WTC11 (cell line): Measurements from ENCODE around the gene ANAPC4. TPM values are rescaled to one million over a fixed set of nuclear protein-coding genes. Genes with fewer than 3 reads are reported as not detected.

Experiments
- ATAC-seq: fragments of 200-7000 bp; cut with Tn5 transposase; 2 replicates; pipeline ENCODE4 v1.10.0; 2021; ENCODE audit warnings: mild to moderate bottlenecking, moderate library complexity
- CTCF ChIA-PET: fragments of 300-600 bp; sonication (Branson Sonifier 250); formaldehyde crosslinking; loops from one replicate; lab custom pipeline; 2021; ENCODE audit warnings: antibody characterized with exemption; lab: Charles Lee
- POLR2A ChIA-PET: fragments of 350-600 bp; sonication (Branson Sonifier 250); formaldehyde crosslinking; loops from one replicate; lab custom pipeline; 2021; ENCODE audit warnings: antibody characterized with exemption; lab: Charles Lee
- DNase-seq: peaks from one replicate; pipeline ENCODE4 v3.0.0; 2021; ENCODE audit warnings: low spot score
- H3K27ac Mint-ChIP-seq: 2 replicates; pipeline ENCODE4 v1.8.0; 2021; ENCODE audit warnings: mixed read lengths
- H3K27me3 Mint-ChIP-seq: 2 replicates; pipeline ENCODE4 v1.8.0; 2021; ENCODE audit warnings: low read depth, mild to moderate bottlenecking, moderate library complexity, mixed read lengths
- H3K36me3 Mint-ChIP-seq: 2 replicates; pipeline ENCODE4 v1.8.0; 2021; ENCODE audit warnings: mixed read lengths
- H3K4me1 Mint-ChIP-seq: 2 replicates; pipeline ENCODE4 v1.8.0; 2022; ENCODE audit warnings: mixed read lengths
- H3K4me3 Mint-ChIP-seq: 2 replicates; pipeline ENCODE4 v1.8.0; 2021; ENCODE audit warnings: mild to moderate bottlenecking, moderate library complexity, mixed read lengths
- H3K9me3 Mint-ChIP-seq: 2 replicates; pipeline ENCODE4 v1.8.0; 2021; ENCODE audit warnings: mixed read lengths
- CBFB ChIP-seq: sonication (generic); formaldehyde crosslinking; IDR thresholded peaks from 2 replicates; pipeline ENCODE4 v1.8.1; 2022; ENCODE audit warnings: mild to moderate bottlenecking, low read depth, missing genetic modification reagents
- CREM ChIP-seq: sonication (generic); formaldehyde crosslinking; IDR thresholded peaks from 2 replicates; pipeline ENCODE4 v1.8.1; 2022; ENCODE audit warnings: mild to moderate bottlenecking, missing genetic modification reagents, moderate library complexity
- CTCF ChIP-seq: fragments of 200-600 bp; IDR thresholded peaks from 2 replicates; pipeline ENCODE4 v1.8.0; 2022; ENCODE audit warnings: antibody characterized with exemption
- ETV6 ChIP-seq: sonication (generic); formaldehyde crosslinking; IDR thresholded peaks from 2 replicates; pipeline ENCODE4 v1.8.1; 2022; ENCODE audit warnings: mild to moderate bottlenecking, missing genetic modification reagents
- FOXJ3 ChIP-seq: sonication (generic); formaldehyde crosslinking; IDR thresholded peaks from 2 replicates; pipeline ENCODE4 v1.9.0; 2021; ENCODE audit warnings: missing genetic modification reagents, mild to moderate bottlenecking, borderline replicate concordance
- FOXK1 ChIP-seq: sonication (generic); formaldehyde crosslinking; IDR thresholded peaks from 2 replicates; pipeline ENCODE4 v1.8.0; 2022; ENCODE audit warnings: mild to moderate bottlenecking, moderate library complexity, missing genetic modification reagents
- HMGXB4 ChIP-seq: sonication (generic); formaldehyde crosslinking; IDR thresholded peaks from 2 replicates; pipeline ENCODE4 v1.8.1; 2023; ENCODE audit warnings: mild to moderate bottlenecking, moderate library complexity, missing genetic modification reagents
- MLX ChIP-seq: sonication (generic); formaldehyde crosslinking; IDR thresholded peaks from 2 replicates; pipeline ENCODE4 v1.8.1; 2023; ENCODE audit warnings: mild to moderate bottlenecking, missing genetic modification reagents, moderate library complexity
- NFE2L1 ChIP-seq: sonication (generic); formaldehyde crosslinking; IDR thresholded peaks from 2 replicates; pipeline ENCODE4 v1.8.1; 2023; ENCODE audit warnings: missing genetic modification reagents
- PRDM15 ChIP-seq: sonication (generic); formaldehyde crosslinking; IDR thresholded peaks from 2 replicates; pipeline ENCODE4 v1.8.0; 2022; ENCODE audit warnings: missing genetic modification reagents
- SMAD3 ChIP-seq: sonication (generic); formaldehyde crosslinking; IDR thresholded peaks from 2 replicates; pipeline ENCODE4 v1.8.0; 2022; ENCODE audit warnings: missing genetic modification reagents, mild to moderate bottlenecking, borderline replicate concordance
- STAT6 ChIP-seq: sonication (generic); formaldehyde crosslinking; conservative IDR thresholded peaks from 2 replicates; pipeline ENCODE4 v1.8.1; 2023; ENCODE audit warnings: mild to moderate bottlenecking, low read depth, missing genetic modification reagents, moderate library complexity
- TCF7 ChIP-seq: sonication (generic); formaldehyde crosslinking; IDR thresholded peaks from 2 replicates; pipeline ENCODE4 v1.8.0; 2022; ENCODE audit warnings: mild to moderate bottlenecking, low read depth, missing genetic modification reagents, moderate library complexity
- TEAD1 ChIP-seq: sonication (generic); formaldehyde crosslinking; IDR thresholded peaks from 2 replicates; pipeline ENCODE4 v1.8.0; 2022; ENCODE audit warnings: mild to moderate bottlenecking, missing genetic modification reagents
- ZBTB43 ChIP-seq: sonication (generic); formaldehyde crosslinking; IDR thresholded peaks from 2 replicates; pipeline ENCODE4 v1.8.1; 2023; ENCODE audit warnings: mild to moderate bottlenecking, missing genetic modification reagents
- ZNF317 ChIP-seq: sonication (generic); formaldehyde crosslinking; IDR thresholded peaks from 2 replicates; pipeline ENCODE4 v1.8.1; 2023; ENCODE audit warnings: low read depth, mild to moderate bottlenecking, moderate library complexity, missing genetic modification reagents, borderline replicate concordance
- total RNA-seq: library from RNA; stranded (reverse); gene quantifications from 3 replicates; pipeline ENCODE4 v1.2.3, GENCODE V29; 2021

The ANAPC4 gene
- total RNA-seq, 1 experiment from 2014 or later, result 40.5 TPM

GRCh38 chr4:25405453-25405852, 28.4 kb downstream of the ANAPC4 start:
- Mint-ChIP-seq H3K4me1 (no peaks in the 10 kb centered on the region), H3K9me3 (no peaks in the 10 kb centered on the region), H3K36me3 (peaks cover 50% of the 10 kb centered on the region), H3K27me3 (no peaks in the 10 kb centered on the region), H3K4me3 (no peak overlapping the region), H3K27ac (no peak overlapping the region)
- ChIA-PET POLR2A (no interaction called here), CTCF (no interaction called here)
- no peak for TF ChIP-seq ETV6
- TF ChIP-seq STAT6 (CRISPR knock-in tag), result no peak
- no peak for TF ChIP-seq ZNF317 (CRISPR knock-in tag)
- no peak for TF ChIP-seq CREM (CRISPR knock-in tag)
- no peak for TF ChIP-seq FOXK1 (CRISPR knock-in tag)
- TF ChIP-seq TCF7 (CRISPR knock-in tag), result no peak
- TF ChIP-seq NFE2L1 (CRISPR knock-in tag), result no peak
- no peak for TF ChIP-seq CBFB (CRISPR knock-in tag)
- no peak for TF ChIP-seq SMAD3
- no peak for TF ChIP-seq MLX (CRISPR knock-in tag)
- no peak for TF ChIP-seq FOXJ3 (CRISPR knock-in tag)
- no peak for TF ChIP-seq TEAD1 (CRISPR knock-in tag)
- TF ChIP-seq CTCF, result no peak
- DNase-seq, result no peak
- no peak for ATAC-seq

- peaks cover 57% of the 10 kb centered on the region for H3K36me3 Mint-ChIP-seq
- H3K27ac Mint-ChIP-seq, result no peak overlapping the region
- no peaks in the 10 kb centered on the region for H3K27me3 Mint-ChIP-seq
- TF ChIP-seq PRDM15 (CRISPR knock-in tag) (no peak), ZBTB43 (CRISPR knock-in tag) (no peak), HMGXB4 (no peak)
- H3K4me3 Mint-ChIP-seq, result no peak overlapping the region
- H3K4me1 Mint-ChIP-seq, result no peaks in the 10 kb centered on the region
- ChIA-PET POLR2A (no interaction called here), CTCF (no interaction called here)
- DNase-seq, result no peak
- ATAC-seq, result no peak
- no peaks in the 10 kb centered on the region for H3K9me3 Mint-ChIP-seq
Observed at GRCh38 chr4:25406081-25406692, 29.1 kb downstream of the ANAPC4 start.
